Erythroblast (primary cell): ENCODE data around the gene FAM117A.

Experiments used
- GATA1 ChIP-seq: IDR thresholded peaks from 2 replicates; pipeline ENCODE4 v1.6.1; 2011; ENCODE audit warnings: low read depth, mild to moderate bottlenecking, control low read depth, low read length, moderate library complexity
- POLR2A ChIP-seq: IDR thresholded peaks from 2 replicates; pipeline ENCODE4 v1.6.1; 2011; ENCODE audit warnings: mild to moderate bottlenecking, low read length

- TF ChIP-seq POLR2A, result no peak
- no peak for TF ChIP-seq GATA1
Observed at GRCh38 chr17:49756323-49757150, 7.4 kb downstream of the FAM117A start.
